HEK293T (cell line): ENCODE measurements around the gene UFSP1.
"Not testable (repeated sequence)": the region's sequence is repeated elsewhere in the genome, so short reads cannot be mapped to it uniquely, and the experiment has no call there.

Source experiments
- CTCF ChIA-PET: fragments of 350-600 bp; formaldehyde crosslinking; extraction: SDS; loops from one replicate; lab custom pipeline; 2021; ENCODE audit warnings: antibody characterized with exemption, inconsistent platforms; lab: Yijun Ruan, JAX
- POLR2A ChIA-PET: fragments of 350-600 bp; formaldehyde crosslinking; extraction: SDS; loops from one replicate; lab custom pipeline; 2020; ENCODE audit warnings: antibody characterized with exemption, inconsistent platforms; lab: Yijun Ruan, JAX
- DNase-seq: peaks from one replicate; pipeline ENCODE4 v3.0.0; 2012; ENCODE audit warnings: mixed read lengths; ENCODE audit errors: extremely low spot score
- ARNT ChIP-seq: fragments of 450-650 bp; IDR thresholded peaks from 2 replicates; pipeline ENCODE4 v1.6.1; 2017; ENCODE audit warnings: mild to moderate bottlenecking
- BHLHE40 ChIP-seq: fragments of 450-650 bp; IDR thresholded peaks from 2 replicates; pipeline ENCODE4 v1.6.1; 2016; ENCODE audit warnings: mild to moderate bottlenecking, moderate library complexity, borderline replicate concordance
- CTBP1 ChIP-seq: fragments of 450-650 bp; IDR thresholded peaks from 2 replicates; pipeline ENCODE4 v1.6.1; 2016; ENCODE audit warnings: borderline replicate concordance
- ELF4 ChIP-seq: fragments of 450-650 bp; IDR thresholded peaks from 2 replicates; pipeline ENCODE4 v1.6.1; 2017; ENCODE audit warnings: antibody characterized with exemption
- FOXA1 ChIP-seq: fragments of 450-650 bp; IDR thresholded peaks from 2 replicates; pipeline ENCODE4 v1.6.1; 2016; ENCODE audit warnings: mild to moderate bottlenecking
- FOXK2 ChIP-seq: fragments of 450-650 bp; IDR thresholded peaks from 2 replicates; pipeline ENCODE4 v1.6.1; 2016; ENCODE audit warnings: mild to moderate bottlenecking
- FOXM1 ChIP-seq: fragments of 450-650 bp; IDR thresholded peaks from 2 replicates; pipeline ENCODE4 v1.6.1; 2017; ENCODE audit warnings: mild to moderate bottlenecking, borderline replicate concordance
- HDGF ChIP-seq: fragments of 450-650 bp; IDR thresholded peaks from 2 replicates; pipeline ENCODE4 v1.6.1; 2017; ENCODE audit warnings: antibody characterized with exemption, borderline replicate concordance
- L3MBTL2 ChIP-seq: fragments of 450-650 bp; conservative IDR thresholded peaks from 2 replicates; pipeline ENCODE4 v1.6.1; 2016; ENCODE audit warnings: mild to moderate bottlenecking
- LEF1 ChIP-seq: fragments of 450-650 bp; IDR thresholded peaks from 2 replicates; pipeline ENCODE4 v1.6.1; 2017; ENCODE audit warnings: mild to moderate bottlenecking, borderline replicate concordance
- NFRKB ChIP-seq: fragments of 450-650 bp; IDR thresholded peaks from 2 replicates; pipeline ENCODE4 v1.6.1; 2016; ENCODE audit warnings: mild to moderate bottlenecking, moderate library complexity
- PKNOX1 ChIP-seq: fragments of 450-650 bp; IDR thresholded peaks from 2 replicates; pipeline ENCODE4 v1.6.1; 2016
- SP1 ChIP-seq: fragments of 450-650 bp; IDR thresholded peaks from 2 replicates; pipeline ENCODE4 v1.6.1; 2017
- SUZ12 ChIP-seq: fragments of 450-650 bp; IDR thresholded peaks from 2 replicates; pipeline ENCODE4 v1.6.1; 2016; ENCODE audit warnings: mild to moderate bottlenecking
- TARDBP ChIP-seq: fragments of 450-650 bp; IDR thresholded peaks from 2 replicates; pipeline ENCODE4 v1.6.1; 2016
- ZNF384 ChIP-seq: fragments of 450-650 bp; IDR thresholded peaks from 2 replicates; pipeline ENCODE4 v1.6.1; 2016

UFSP1 gene

GRCh38 chr7:100863406-100863950, 26.0 kb downstream of the UFSP1 start:
- no peak for DNase-seq
- POLR2A ChIA-PET = interaction anchor here (1.9 kb wide), 1 partner anchor 26 kb away, joined by 5 read pairs; the partner anchor contains the start of gene UFSP1
- no peak for TF ChIP-seq CTBP1
- no peak for TF ChIP-seq L3MBTL2
- TF ChIP-seq FOXA1 = no peak
- no peak for TF ChIP-seq ELF4
- no peak for TF ChIP-seq NFRKB
- TF ChIP-seq LEF1 = no peak
- TF ChIP-seq HDGF = no peak
- TF ChIP-seq ARNT = no peak
- TF ChIP-seq SP1 = no peak
- TF ChIP-seq BHLHE40 = no peak
- TF ChIP-seq TARDBP = no peak
- TF ChIP-seq FOXM1 = no peak
- TF ChIP-seq FOXK2 = no peak
- no peak for TF ChIP-seq PKNOX1
- TF ChIP-seq ZNF384 = no peak
- TF ChIP-seq SUZ12 = no peak
- CTCF ChIA-PET = no interaction called here

- POLR2A ChIA-PET = interaction anchor here (1.2 to 1.9 kb wide), 2 partner anchors 13 to 28 kb away, joined by 4 to 5 read pairs; partner anchors contain the start of genes SRRT and UFSP1
- no peak for TF ChIP-seq TARDBP
- no peak for DNase-seq
- CTCF ChIA-PET = no interaction called here
These were observed 27.9 kb downstream of the UFSP1 start for GRCh38 chr7:100861616-100861985.

- TF ChIP-seq FOXK2 = no peak
- no peak for DNase-seq
- CTCF ChIA-PET = no interaction called here
- POLR2A ChIA-PET = interaction anchor here (0.8 kb wide), 1 partner anchor 14 kb away, joined by 3 read pairs; the partner anchor contains the start of gene SRRT
These were observed 28.6 kb downstream of the UFSP1 start for GRCh38 chr7:100860702-100861615.

- DNase-seq = no peak
- POLR2A ChIA-PET = interaction anchor here (0.8 kb wide), 1 partner anchor 15 kb away, joined by 3 read pairs; the partner anchor contains the start of gene SRRT
- TF ChIP-seq TARDBP = no peak
- no peak for TF ChIP-seq BHLHE40
- no peak for TF ChIP-seq ARNT
- CTCF ChIA-PET = no interaction called here
These were observed 29.7 kb downstream of the UFSP1 start for GRCh38 chr7:100859856-100860255.

- POLR2A ChIA-PET = no interaction called here
- no peak for DNase-seq
- TF ChIP-seq ELF4 (no peak), ZNF384 (no peak), FOXK2 (no peak), FOXM1 (no peak), L3MBTL2 (no peak), SP1 (no peak), NFRKB (no peak)
- CTCF ChIA-PET = no interaction called here
These were observed 32.6 kb downstream of the UFSP1 start for GRCh38 chr7:100856871-100857282.

GRCh38 chr7:100855515-100855914, 34.0 kb downstream of the UFSP1 start:
- POLR2A ChIA-PET = interaction anchor here (1.0 to 1.2 kb wide), 2 partner anchors 19 to 34 kb away, joined by 3 read pairs; partner anchors contain the start of genes SRRT and UFSP1
- TF ChIP-seq TARDBP = no peak
- TF ChIP-seq SP1 = no peak
- TF ChIP-seq FOXM1 = no peak
- no peak for TF ChIP-seq ZNF384
- TF ChIP-seq ARNT = no peak
- no peak for TF ChIP-seq PKNOX1
- no peak for TF ChIP-seq BHLHE40
- TF ChIP-seq FOXK2 = no peak
- no peak for TF ChIP-seq CTBP1
- TF ChIP-seq SUZ12 = no peak
- no peak for TF ChIP-seq LEF1
- TF ChIP-seq NFRKB = no peak
- no peak for TF ChIP-seq ELF4
- no peak for DNase-seq
- CTCF ChIA-PET = no interaction called here

GRCh38 chr7:100854899-100855298, 34.6 kb downstream of the UFSP1 start:
- DNase-seq, CTCF ChIA-PET: not testable (repeated sequence)
- POLR2A ChIA-PET = interaction anchor here (1.6 kb wide), 1 partner anchor 35 kb away, joined by 7 read pairs; the partner anchor contains the start of gene UFSP1
